ENCODE measurements around the gene COX7B.
"Not testable (repeated sequence)": the region's sequence is repeated elsewhere in the genome, so short reads cannot be mapped to it uniquely, and the experiment has no call there.

The COX7B gene

GRCh38 chrX:77899081-77899828 is at the start of gene COX7B:
Gene COX7B, plus strand, starts transcription at chrX:77899468. Its CDS starts 86 bp downstream, at chrX:77899554.
- DNase-seq, result peak; percentile 98

- DNase-seq, result no peak
Measured at GRCh38 chrX:77875372-77875771, 23.9 kb upstream of the COX7B start.

GRCh38 chrX:77881418-77881817 is 17.9 kb upstream of the COX7B start:
- not testable (repeated sequence) for DNase-seq

GRCh38 chrX:77892887-77893286 is 6.4 kb upstream of the COX7B start:
- DNase-seq, result no peak

GRCh38 chrX:77893713-77894112 is 5.6 kb upstream of the COX7B start:
- DNase-seq, result no peak

GRCh38 chrX:77894921-77895886 is 4.1 kb upstream of the COX7B start, which contains the start of gene MAGT1:
Gene MAGT1, minus strand, starts transcription at chrX:77895435. Its CDS starts 25 bp downstream, at chrX:77895410.
- DNase-seq, result peak; percentile 98

- DNase-seq, result no peak
Measured at GRCh38 chrX:77900688-77901087, 1.4 kb downstream of the COX7B start.

GRCh38 chrX:77901506-77901905 is 2.2 kb downstream of the COX7B start:
- no peak for DNase-seq

- peak; percentile 94 for DNase-seq
Measured at GRCh38 chrX:77910108-77910840, 11.0 kb downstream of the COX7B start, which contains the start of gene ATP7A. Gene ATP7A, plus strand, starts transcription at chrX:77910693. Its CDS starts 60,949 bp downstream, at chrX:77971642.

GRCh38 chrX:77917294-77917933 is 18.1 kb downstream of the COX7B start:
- no peak for DNase-seq

- DNase-seq, result no peak
Measured at GRCh38 chrX:77918568-77918967, 19.3 kb downstream of the COX7B start.

GRCh38 chrX:77919370-77919769 is 20.1 kb downstream of the COX7B start:
- not testable (repeated sequence) for DNase-seq

GRCh38 chrX:77922787-77923186 is 23.5 kb downstream of the COX7B start:
- peak; percentile 73 for DNase-seq

GRCh38 chrX:77924320-77924859 is 25.1 kb downstream of the COX7B start:
- no peak for DNase-seq

- DNase-seq, result no peak
Measured at GRCh38 chrX:77925764-77926163, 26.5 kb downstream of the COX7B start.

GRCh38 chrX:77930581-77930980 is 31.3 kb downstream of the COX7B start:
- no peak for DNase-seq

GRCh38 chrX:77935886-77936285 is 36.6 kb downstream of the COX7B start:
- DNase-seq, result no peak

GRCh38 chrX:77936299-77936698 is 37.0 kb downstream of the COX7B start:
- no peak for DNase-seq

- DNase-seq, result peak; percentile 32
Measured at GRCh38 chrX:77937291-77937690, 38.0 kb downstream of the COX7B start.

- DNase-seq, result peak; percentile 86
Measured at GRCh38 chrX:77938083-77938680, 38.9 kb downstream of the COX7B start.

GRCh38 chrX:77945031-77945430 is 45.8 kb downstream of the COX7B start:
- not testable (repeated sequence) for DNase-seq
